Astrocyte of the spinal cord (primary cell): ENCODE results near the gene TSBP1.
A peak's percentile ranks its signal among the peaks of the same experiment; 100 is the strongest.

Experiments
- DNase-seq: peaks from one replicate; pipeline ENCODE4 v3.0.0; 2011; ENCODE audit warnings: low read depth, low spot score
- H3K4me3 ChIP-seq: 2 replicates; pipeline ENCODE4 v1.5.1; 2011; ENCODE audit warnings: low read depth, mild to moderate bottlenecking, low read length, moderate library complexity
- CTCF ChIP-seq: IDR thresholded peaks from 2 replicates; pipeline ENCODE4 v1.5.1; 2012; ENCODE audit warnings: low read depth, mild to moderate bottlenecking, low read length, inconsistent platforms
- in situ Hi-C: cut with HindIII; loops from 2 replicates; pipeline ENCODE4 v1.10.0; 2017; ENCODE audit warnings: low sequenced_read_pairs

TSBP1 gene

GRCh38 chr6:32371803-32372202, at the start of gene TSBP1:
Gene TSBP1, minus strand, starts transcription at chr6:32371903. Its CDS starts 197 bp downstream, at chr6:32371706.
- no peak within 1 kb of the TSS for H3K4me3 ChIP-seq
- in situ Hi-C loops = no loop called here

GRCh38 chr6:32416036-32416435, 44.3 kb upstream of the TSBP1 start:
- no peak for TF ChIP-seq CTCF
- in situ Hi-C loops = no loop called here
- DNase-seq = no peak
- no peak overlapping the region for H3K4me3 ChIP-seq

More at GRCh38 chr6:32371803-32372202, at the start of gene TSBP1:
- TF ChIP-seq CTCF = no peak
- no peak for DNase-seq

GRCh38 chr6:32415521-32416019, 43.9 kb upstream of the TSBP1 start:
- peak; percentile 100 for TF ChIP-seq CTCF
- in situ Hi-C loops = no loop called here
- DNase-seq = peak; percentile 59
- no peak overlapping the region for H3K4me3 ChIP-seq

- no peak overlapping the region for H3K4me3 ChIP-seq
- peak; percentile 94 for TF ChIP-seq CTCF
- peak; percentile 66 for DNase-seq
- in situ Hi-C loops = no loop called here
Measured at GRCh38 chr6:32413427-32414047, 41.8 kb upstream of the TSBP1 start.

GRCh38 chr6:32411566-32412327, 40.0 kb upstream of the TSBP1 start:
- DNase-seq = no peak
- no peak for TF ChIP-seq CTCF
- in situ Hi-C loops = no loop called here

GRCh38 chr6:32410906-32411305, 39.2 kb upstream of the TSBP1 start:
- no peak for TF ChIP-seq CTCF
- in situ Hi-C loops = no loop called here
- DNase-seq = no peak

More at GRCh38 chr6:32411566-32412327, 40.0 kb upstream of the TSBP1 start:
- no peak overlapping the region for H3K4me3 ChIP-seq

More at GRCh38 chr6:32410906-32411305, 39.2 kb upstream of the TSBP1 start:
- H3K4me3 ChIP-seq = no peak overlapping the region
